ENCODE measurements around the gene CLCN1. TPM values are rescaled to one million over a fixed set of nuclear protein-coding genes. Genes with fewer than 3 reads are reported as not detected.

The CLCN1 gene
- polyA plus RNA-seq, 1 donor = 0.35 TPM

DNA sequence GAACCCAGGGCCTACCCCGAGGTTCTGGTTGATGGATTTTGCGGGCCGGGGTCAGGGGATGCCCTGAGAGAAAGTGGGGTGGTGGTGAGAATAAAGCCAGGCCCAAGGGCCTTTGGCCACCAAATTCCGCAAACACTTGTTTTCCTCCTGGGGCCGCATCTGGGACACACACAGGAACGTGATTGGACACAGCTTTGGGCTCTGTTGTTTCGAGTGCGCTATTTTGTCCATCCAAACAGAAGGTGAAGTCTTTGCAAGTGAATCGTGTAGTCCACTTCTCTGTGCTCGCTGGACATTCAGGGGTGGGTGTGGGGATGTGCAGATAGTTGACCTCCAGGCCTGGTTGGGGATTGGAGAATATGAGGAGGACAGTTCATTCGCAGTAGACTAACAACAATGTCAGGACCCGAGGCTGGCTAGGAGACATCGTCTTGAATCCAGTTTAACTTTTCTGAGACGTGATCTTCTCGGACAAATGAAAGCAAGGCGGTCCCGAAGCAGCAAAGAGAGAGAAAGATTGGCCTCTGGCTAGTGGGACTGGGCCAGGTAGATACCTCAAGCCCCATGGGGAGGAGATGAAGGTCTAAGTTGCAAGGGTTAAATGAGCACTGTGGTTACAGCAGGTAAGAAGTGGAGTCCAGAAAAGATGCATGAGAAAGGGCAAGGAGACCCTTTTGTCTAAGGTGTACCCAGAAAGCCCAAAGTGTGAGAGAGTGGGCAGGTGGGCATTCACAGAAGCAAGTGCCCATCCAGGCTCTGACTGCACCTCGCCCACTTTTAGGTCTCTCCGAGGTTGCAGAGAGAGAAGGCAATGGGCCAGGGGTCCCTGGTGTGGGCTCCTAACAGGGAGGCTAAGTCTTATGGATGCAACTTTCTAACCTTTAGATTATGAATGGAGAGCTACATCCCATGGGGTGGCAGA, 47.4 kb downstream of the CLCN1 start:
- DNase-seq = no peak

DNA sequence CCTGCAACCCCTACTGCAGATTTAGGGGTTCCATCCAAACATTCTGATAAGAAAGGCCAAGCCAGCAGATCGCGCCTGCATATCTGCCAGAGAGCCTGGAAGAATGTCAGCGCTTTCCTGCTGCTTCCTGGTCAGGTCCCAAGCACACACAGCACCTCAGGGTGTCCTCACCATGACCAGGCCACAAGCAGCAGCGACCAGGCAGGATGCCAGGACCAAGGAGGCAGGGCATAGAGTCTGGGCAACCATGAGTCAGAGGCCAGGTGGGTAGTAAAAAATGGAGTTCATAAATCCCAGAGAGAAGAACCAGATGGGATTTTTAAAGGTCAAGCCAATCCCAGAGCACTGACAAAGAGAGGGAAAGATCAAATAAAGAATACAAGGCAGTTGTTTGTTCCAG, 52.1 kb downstream of the CLCN1 start:
- no peak for DNase-seq

DNA sequence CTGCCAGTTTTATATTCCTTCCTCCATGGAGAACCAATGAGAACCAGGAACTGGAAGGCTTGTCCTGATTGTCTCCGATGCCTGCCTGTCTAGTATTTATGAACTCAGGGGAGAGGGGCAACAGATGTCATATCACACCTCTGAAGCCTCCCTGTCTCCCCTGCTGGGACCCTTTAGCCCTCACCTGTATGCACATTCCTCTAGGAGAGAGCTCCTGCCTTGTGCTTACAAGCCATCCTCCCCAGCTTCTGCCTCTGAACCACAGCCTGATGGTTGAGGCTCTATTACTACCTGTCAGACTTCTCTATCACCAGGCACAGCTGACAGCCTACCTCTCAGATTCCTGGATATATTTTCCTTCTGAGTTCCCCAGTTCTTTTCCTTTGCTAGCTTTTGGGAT, 52.5 kb downstream of the CLCN1 start:
- no peak for DNase-seq

DNA sequence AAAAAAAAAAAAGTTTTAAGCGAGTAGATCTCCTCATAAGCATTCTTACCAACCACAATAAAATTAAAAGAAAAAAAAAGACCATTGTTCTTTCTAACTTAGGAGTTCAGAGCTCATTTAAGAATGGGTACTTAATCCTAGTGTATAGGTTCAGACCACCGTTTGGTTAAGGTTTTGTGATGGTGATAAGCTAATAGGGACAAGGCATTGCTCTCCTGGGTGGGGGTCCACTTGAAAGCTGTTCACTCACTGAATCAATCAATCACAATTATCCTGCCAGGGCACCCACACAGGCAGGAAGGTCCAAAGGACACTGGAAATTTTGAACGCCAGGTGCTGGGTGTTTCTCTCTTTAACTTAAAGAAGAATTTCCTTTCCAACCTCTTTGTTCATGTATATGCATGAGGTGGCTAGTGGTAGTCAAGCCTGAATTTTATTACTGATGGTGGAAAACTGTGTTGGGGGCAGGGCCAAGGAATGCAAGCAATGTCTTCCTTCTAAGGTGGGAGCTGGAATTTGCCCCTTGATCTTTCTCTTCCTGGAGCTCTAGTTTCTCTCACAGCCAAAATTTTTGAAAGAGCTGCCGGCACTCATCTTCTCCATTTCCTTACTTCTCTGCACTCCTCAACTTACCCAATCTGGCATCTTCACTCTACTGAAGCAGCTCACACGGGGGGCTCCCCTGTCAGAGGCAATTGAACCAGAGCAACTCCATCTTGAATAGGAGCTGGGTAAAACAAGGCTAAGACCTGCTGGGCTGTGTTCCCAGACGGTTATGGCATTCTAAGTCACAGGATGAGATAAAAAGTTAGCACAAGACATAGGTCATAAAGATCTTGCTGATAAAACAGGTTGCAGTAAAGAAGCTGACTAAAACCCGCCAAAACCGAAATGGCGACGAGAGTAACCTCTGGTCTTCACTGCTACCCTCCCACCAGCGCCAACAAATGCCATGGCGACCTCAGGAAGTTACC, 54.1 kb downstream of the CLCN1 start:
- DNase-seq = no peak

DNA sequence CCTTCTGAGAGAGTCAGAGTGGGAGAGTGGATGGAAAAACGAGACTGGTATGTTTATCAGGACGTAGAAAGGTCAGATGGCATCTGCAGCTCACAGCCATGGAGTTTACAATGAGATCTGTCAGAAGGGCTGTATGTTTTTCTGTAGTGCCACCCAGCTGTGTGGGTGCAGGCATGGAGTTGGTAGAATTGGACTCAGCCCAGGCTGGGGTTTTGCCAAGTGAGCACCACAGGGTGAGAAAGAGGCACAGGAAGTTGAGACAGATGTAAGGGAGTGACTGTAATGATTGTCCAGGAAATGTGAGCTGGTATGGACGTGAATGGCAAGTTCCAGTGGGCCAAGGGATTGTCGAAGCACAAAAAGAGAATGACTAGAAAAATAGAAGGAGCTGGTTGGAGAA, 56.2 kb downstream of the CLCN1 start:
- no peak for DNase-seq

DNA sequence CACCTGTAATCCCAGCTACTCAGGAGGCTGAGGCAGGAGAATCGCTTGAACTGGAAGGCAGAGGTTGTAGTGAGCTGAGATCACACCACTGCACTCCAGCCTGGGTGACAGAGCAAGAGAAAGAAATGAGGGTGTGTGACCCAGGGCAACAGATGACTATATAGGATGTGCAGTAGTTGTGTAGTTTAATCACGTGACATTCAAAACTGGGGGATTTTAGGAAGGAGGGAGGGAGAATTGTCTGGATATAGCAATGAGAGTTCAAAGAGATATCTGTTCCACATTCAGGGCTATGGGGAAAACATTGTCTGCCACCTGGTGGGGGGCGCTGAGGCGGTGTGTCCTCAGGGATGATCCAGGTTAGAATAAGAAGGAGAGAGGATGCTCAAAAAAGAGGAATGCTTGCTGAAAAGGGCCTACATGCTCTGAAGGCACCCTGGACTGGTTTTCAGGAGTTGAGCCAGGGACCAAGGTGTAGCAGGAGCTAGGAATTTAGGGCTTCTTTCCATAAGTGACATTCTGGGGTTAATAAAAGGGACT, 57.4 kb downstream of the CLCN1 start:
- no peak for DNase-seq

DNA sequence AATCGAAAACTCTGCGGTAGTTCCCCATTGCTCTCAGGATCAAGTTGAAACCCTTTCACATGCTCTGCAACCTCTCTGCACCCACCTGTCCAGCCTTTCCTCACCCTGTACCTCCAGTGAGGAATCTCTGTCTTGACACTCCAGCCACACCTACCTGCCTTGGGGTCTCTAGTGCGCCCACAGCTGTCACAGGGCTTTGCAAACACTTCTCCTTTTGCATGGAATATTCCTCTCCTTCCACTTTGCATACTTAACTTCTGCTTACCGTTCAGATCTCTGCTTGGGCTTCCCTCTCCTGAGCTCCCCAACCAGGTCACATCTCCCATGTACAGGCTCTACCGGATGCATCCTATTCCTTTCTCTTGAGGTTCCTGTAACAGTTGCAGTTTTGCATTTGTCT, 58.6 kb downstream of the CLCN1 start:
- no peak for DNase-seq

DNA sequence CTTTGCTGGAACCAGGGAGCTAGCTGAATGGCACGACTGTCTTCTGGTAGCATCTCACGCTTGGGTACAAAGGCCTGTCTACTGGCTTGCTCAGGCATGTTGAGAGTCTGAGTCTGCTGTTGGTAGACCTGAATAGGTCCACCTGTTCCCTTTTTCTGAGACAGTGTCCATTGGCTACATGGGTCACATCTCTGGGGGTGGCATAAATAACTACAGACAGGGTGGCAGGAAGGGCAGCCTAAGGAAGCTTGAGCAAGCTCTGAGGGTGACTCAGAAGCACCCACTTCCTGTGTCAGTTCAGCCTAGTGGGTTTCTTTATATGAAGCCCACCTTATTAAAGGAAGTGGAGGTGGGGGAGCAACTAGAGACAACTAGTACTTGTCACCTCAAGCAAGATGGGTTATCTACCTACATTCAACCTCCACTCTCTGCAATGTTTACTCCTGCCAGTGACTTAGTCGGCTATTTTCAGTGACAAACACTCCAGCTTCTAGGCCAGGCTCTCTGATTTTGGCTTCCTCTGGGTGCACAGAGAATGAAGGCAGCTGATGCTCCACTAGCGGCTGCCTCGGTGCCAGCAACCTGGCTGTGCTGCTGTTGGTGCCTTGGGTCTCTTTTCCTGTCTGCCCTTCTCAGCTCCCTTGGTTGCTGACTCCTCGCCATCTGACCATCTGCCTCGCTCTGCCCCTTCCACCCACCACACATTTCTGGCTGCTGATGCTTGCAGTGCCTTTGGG, 59.6 kb downstream of the CLCN1 start:
- DNase-seq = no peak

DNA sequence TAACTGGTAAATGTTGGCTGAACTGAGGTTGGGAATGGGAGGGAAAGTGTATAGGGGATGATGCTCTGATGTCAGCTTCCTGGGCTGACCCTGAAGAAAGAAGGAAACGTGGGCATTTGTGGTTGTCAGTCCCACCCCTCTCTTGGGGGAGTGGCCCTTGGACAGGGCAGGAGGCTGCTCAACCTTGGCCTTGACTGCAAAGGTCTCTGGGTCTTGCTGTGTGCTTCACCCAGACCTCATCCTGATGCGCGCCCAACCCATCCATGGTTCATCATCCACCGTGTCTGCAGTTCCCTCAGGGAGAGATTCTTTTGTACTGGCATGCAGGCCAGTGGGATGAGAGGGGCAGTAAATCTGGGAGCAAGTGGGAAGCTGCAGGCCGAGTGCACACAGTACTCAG, 60.5 kb downstream of the CLCN1 start:
- DNase-seq = no peak

DNA sequence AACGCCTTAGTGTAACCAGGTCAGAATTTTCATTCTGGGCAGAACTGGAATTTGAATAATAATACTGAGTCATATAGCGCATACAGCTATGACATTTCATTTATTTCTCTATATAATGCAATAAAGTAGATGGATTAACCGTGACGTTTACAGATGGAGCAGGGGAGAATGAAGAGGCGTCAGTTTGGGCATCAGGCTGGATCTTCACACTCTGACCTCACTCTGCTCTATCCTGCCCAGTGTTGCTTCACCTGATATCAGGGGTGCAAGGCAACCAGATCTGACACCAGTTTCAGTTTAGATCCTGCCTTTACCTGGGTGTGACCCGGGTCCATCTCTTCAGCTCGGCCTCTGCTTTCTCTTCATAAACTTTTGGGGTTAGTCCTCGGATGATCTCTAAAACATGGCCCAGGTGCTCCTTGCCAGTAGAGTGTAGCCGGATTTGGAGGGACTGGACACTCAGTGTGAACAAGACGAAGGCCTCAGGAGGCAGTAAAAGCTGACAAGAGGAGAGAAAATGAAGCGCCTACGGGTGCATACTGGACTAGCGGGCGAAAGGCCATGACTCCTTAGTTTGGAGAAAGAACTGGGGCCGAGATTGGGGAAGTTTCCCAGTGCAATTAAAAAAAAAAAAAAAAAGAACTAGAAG, 63.8 kb downstream of the CLCN1 start:
- DNase-seq = no peak

DNA sequence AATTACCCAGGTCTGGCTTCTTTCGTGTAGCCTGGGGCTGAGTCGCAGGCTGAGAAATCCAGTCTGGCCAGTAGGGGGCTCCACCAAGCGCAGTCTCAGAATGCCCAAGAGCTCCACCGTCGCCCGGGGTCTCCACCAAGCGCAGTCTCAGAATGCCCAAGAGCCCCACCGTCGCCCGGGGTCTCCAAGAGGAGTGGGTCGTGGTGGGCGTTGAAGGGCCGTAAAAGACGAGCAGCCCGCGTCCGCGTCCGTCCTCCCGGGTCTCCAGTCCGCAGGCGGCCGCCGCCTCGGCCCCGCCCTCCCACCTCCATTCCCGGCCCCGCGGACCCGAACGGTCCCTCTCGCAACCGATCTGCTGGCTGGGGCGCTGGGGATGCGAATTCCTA, 64.3 kb downstream of the CLCN1 start:
- DNase-seq = peak; percentile 93

DNA sequence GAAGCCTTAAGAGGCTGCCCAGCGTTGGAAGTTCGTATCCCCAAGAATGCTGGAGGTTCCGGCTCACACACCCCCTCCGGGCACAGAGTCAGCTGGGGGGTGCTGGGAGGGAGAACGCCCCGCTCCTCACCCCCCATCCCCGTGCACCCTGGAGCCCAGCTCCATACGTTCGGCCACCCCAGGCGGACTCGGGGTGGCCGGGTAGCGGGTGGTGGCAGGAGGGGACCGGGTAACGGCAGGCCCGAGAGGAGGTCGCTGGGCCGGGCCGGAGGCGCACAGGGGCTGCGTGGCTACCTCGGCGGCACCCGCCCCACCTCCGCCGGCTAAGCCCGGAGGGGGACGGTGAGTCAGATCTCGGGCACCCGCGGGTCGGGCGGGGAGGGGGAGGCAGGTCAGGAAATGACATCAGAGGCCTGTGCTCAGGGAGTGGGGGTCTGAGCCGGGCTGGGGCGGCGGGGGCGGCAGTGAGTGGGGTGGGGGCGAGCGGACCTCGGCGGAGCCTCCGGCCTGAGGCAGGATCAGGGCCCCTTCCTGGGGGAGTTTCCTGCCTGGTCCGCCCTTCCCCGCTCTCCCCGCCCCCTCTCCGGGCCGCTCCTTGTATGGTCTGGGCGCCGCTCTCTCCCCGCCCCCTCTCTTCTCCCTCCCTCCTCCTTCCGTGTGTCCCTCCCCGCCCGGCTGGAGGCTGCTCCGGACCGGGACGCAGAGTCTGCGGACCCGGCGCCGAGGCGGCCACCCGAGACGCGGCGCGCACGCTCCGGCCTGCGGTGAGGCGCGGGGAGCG, 64.9 kb downstream of the CLCN1 start, which contains the start of gene ZYX:
Gene ZYX (plus strand): TSS at position 700 of the 781 bp plus-strand sequence. CDS start 227 bp downstream, outside the sequence.
- peak; percentile 88 for DNase-seq

DNA sequence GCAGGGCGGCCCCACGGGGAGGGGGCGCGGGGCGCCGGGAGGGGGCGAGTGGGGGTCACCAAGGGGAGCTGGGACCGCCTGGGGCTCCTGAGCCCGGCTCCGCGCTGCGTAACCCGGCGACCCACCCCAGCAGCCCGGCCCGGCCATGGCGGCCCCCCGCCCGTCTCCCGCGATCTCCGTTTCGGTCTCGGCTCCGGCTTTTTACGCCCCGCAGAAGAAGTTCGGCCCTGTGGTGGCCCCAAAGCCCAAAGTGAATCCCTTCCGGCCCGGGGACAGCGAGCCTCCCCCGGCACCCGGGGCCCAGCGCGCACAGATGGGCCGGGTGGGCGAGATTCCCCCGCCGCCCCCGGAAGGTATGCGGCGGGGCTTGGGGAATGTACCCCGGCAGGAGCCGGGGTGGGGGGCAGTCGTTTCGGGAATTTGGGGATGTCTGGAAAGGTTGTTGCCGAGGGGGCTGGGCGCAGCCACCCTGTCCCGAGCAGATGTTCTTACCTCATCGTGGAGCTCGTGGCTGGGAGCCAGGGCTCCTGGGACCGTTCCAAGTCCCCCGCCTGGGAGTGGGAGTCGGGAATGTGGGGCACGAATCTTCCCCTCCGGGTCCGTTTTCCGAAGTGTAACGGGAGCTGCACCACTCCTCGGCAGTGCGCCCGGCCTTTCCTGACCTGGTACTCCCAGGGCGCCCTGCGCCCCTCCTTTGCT, 65.7 kb downstream of the CLCN1 start:
- DNase-seq = peak; percentile 75

DNA sequence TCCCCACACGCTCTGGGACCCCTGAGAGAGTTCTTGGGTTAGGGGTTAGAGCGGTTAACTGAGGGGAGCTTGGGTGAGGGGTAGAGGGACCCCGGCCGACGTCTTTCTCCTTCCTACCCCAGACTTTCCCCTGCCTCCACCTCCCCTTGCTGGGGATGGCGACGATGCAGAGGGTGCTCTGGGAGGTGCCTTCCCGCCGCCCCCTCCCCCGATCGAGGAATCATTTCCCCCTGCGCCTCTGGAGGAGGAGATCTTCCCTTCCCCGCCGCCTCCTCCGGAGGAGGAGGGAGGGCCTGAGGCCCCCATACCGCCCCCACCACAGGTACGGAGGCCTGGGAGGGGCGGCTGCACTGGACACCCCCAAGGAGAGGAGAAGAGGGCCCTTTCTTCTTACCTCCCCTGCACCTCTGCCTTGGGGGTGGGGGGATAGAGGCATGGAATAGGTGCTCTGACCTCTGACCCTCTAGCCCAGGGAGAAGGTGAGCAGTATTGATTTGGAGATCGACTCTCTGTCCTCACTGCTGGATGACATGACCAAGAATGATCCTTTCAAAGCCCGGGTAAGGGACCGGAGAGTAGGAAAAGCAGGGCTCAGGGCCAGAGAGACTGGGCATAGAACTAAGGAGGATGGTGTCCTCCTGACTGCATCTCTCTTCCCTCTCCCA, 66.3 kb downstream of the CLCN1 start:
- DNase-seq = no peak

DNA sequence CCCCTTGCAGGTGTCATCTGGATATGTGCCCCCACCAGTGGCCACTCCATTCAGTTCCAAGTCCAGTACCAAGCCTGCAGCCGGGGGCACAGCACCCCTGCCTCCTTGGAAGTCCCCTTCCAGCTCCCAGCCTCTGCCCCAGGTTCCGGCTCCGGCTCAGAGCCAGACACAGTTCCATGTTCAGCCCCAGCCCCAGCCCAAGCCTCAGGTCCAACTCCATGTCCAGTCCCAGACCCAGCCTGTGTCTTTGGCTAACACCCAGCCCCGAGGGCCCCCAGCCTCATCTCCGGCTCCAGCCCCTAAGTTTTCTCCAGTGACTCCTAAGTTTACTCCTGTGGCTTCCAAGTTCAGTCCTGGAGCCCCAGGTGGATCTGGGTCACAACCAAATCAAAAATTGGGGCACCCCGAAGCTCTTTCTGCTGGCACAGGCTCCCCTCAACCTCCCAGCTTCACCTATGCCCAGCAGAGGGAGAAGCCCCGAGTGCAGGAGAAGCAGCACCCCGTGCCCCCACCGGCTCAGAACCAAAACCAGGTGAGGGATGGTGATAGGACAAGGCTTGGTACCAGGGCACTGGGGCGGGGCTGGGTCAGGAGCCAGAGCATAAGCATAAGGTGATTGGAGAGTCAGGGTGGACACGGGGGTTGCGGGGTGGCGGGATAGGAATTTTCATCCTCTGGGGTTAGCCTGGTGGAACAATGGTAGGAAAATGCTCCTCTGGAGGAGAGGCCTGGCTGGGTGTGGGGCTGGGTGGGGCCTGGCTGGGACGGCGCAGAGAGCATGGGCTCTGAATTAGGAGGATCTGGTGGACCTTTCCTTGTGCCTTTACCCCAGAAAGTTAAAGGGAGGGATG, 67.1 kb downstream of the CLCN1 start:
- DNase-seq = no peak

DNA sequence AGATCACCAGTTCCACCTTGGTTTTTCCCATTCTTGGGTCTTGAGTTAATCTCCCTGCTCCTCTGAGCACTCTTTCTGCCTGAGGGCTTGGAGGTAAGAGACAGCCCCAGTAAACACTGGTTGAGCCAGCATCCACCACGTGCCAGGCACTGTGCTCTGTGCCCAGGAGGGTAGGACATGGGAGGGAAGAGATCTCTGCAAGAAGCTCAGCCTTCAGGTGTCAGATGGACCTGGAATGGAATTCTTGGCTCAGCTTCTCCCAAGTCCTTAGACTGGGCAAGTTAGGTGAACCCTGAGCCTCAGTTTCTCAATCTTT, 67.7 kb downstream of the CLCN1 start:
- no peak for DNase-seq

DNA sequence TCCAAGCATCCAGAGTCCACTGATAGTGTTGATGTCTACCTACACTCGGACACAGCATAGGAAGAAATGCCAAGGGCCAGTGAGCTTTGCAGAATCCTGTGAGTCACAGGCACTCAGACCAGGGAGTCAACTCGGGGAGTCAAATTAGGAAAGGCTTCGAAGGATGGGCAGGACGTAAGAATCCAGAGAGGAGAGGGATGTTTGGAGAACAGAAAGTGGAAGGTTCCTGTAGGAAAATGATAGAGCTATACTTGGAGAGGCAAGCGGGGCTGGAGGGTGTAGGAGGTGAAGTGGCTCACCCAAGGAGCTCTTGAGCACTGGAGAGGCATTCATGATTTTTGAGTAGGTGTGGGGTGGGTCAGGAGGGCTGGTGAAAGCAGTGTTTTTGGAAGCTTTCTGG, 68.2 kb downstream of the CLCN1 start:
- no peak for DNase-seq
